GM12878 (cell line): ENCODE data around the gene LMOD1. TPM values are rescaled to one million over a fixed set of nuclear protein-coding genes. Genes with fewer than 3 reads are reported as not detected.

Experiments used
- ATAC-seq: fragments of 200-7000 bp; cut with Tn5 transposase; 3 replicates; pipeline ENCODE4 v1.9.1; 2020; ENCODE audit warnings: mild to moderate bottlenecking, moderate library complexity
- BruUV-seq: library from RNA; stranded (reverse); fragments of 400-500 nt; replicated peaks from 2 replicates; lab custom pipeline; 2021; lab: Mats Ljungman, UMichigan
- CTCF ChIA-PET: fragments of 300-600 bp; sonication (Branson Sonifier 250); formaldehyde crosslinking; extraction: SDS; loops from one replicate; lab custom pipeline; 2021; ENCODE audit warnings: inconsistent platforms; lab: Yijun Ruan, JAX
- POLR2A ChIA-PET: fragments of 350-600 bp; formaldehyde crosslinking; extraction: SDS; loops from one replicate; lab custom pipeline; 2021; ENCODE audit warnings: inconsistent platforms; lab: Charles Lee
- RAD21 ChIA-PET: fragments of 300-600 bp; sonication (Branson Sonifier 250); formaldehyde crosslinking; loops from one replicate; lab custom pipeline; 2023; ENCODE audit warnings: antibody characterized with exemption; ENCODE audit not compliant: unreplicated experiment; lab: Charles Lee
- SMC1A ChIA-PET: fragments of 300-600 bp; sonication (Branson Sonifier 250); formaldehyde crosslinking; loops from one replicate; lab custom pipeline; 2023; ENCODE audit not compliant: unreplicated experiment, uncharacterized antibody; lab: Charles Lee
- DNase-seq: peaks from one replicate; pipeline ENCODE4 v3.0.0-alpha.2; 2011; ENCODE audit warnings: low read depth, low spot score
- FAIRE-seq: peaks from 3 replicates; lab custom pipeline; 2011; peaks lifted over from hg19 to GRCh38; lab: Jason Lieb, UNC
- H2AFZ ChIP-seq: 2 replicates; pipeline ENCODE4 v1.6.0; 2011; ENCODE audit warnings: low read depth, low read length, control low read depth; ENCODE audit not compliant: control insufficient read depth
- H3K27ac ChIP-seq: 2 replicates; pipeline ENCODE4 v1.5.1; 2011; ENCODE audit warnings: control low read depth; ENCODE audit not compliant: control insufficient read depth, insufficient read depth
- H3K27me3 ChIP-seq, 2 experiments: replicated peaks in 1 of 2; 2 replicates each; pipeline versions ENCODE4 v1.6.0 to v1.6.1; 2011; ENCODE audit warnings: low read length in 1 of 2; ENCODE audit not compliant: control insufficient read depth in 2 of 2, insufficient read depth in 2 of 2
- H3K36me3 ChIP-seq, 2 experiments: 2 replicates each; pipeline ENCODE4 v1.5.1; 2011; ENCODE audit warnings: low read length in 1 of 2; ENCODE audit not compliant: control insufficient read depth in 2 of 2, insufficient read depth in 2 of 2
- H3K4me1 ChIP-seq: 2 replicates; pipeline ENCODE4 v1.6.1; 2011; ENCODE audit warnings: mild to moderate bottlenecking, low read length, moderate library complexity, mixed read lengths; ENCODE audit not compliant: control insufficient read depth, insufficient read depth
- H3K4me2 ChIP-seq: 2 replicates; pipeline ENCODE4 v1.6.0; 2011; ENCODE audit warnings: control low read depth; ENCODE audit not compliant: control insufficient read depth, insufficient read depth
- H3K4me3 ChIP-seq: fragments of 200-600 bp; sonication (generic); 2 replicates; pipeline ENCODE4 v1.5.1; 2016
- H3K79me2 ChIP-seq: 2 replicates; pipeline ENCODE4 v1.6.0; 2011; ENCODE audit warnings: low read length; ENCODE audit not compliant: control insufficient read depth, insufficient read depth
- H3K9ac ChIP-seq: 2 replicates; pipeline ENCODE4 v1.8.0; 2011; ENCODE audit warnings: low read length, control low read depth, mixed read lengths; ENCODE audit not compliant: control insufficient read depth, insufficient read depth
- H3K9me3 ChIP-seq: replicated peaks from 3 replicates; pipeline ENCODE4 v1.5.1; 2011; ENCODE audit warnings: mild to moderate bottlenecking, low read length; ENCODE audit not compliant: control insufficient read depth, insufficient read depth
- H4K20me1 ChIP-seq: 2 replicates; pipeline ENCODE4 v1.6.0; 2011; ENCODE audit not compliant: control insufficient read depth, insufficient read depth
- ATF7 ChIP-seq: fragments of 450-650 bp; IDR thresholded peaks from 2 replicates; pipeline ENCODE4 v1.6.1; 2016; ENCODE audit warnings: low read depth, mild to moderate bottlenecking
- BHLHE40 ChIP-seq, 2 experiments: fragments of 450-650 bp in 1 of 2; IDR thresholded peaks; 2 replicates each; pipeline ENCODE4 v1.6.1; 2011 to 2017; ENCODE audit warnings: low read depth in 2 of 2, borderline replicate concordance in 1 of 2, improper control_type of control experiment in 1 of 2, low read length in 1 of 2, mild to moderate bottlenecking in 1 of 2
- CHD1 ChIP-seq: IDR thresholded peaks from 2 replicates; pipeline ENCODE4 v1.6.1; 2012; ENCODE audit warnings: low read depth, low read length, improper control_type of control experiment
- FOXM1 ChIP-seq: IDR thresholded peaks from 2 replicates; pipeline ENCODE4 v1.6.1; 2012; ENCODE audit warnings: low read depth, mild to moderate bottlenecking, inconsistent platforms, low read length, moderate library complexity
- NFYB ChIP-seq: IDR thresholded peaks from 2 replicates; pipeline ENCODE4 v1.6.1; 2011; ENCODE audit warnings: low read depth, mild to moderate bottlenecking, low read length, improper control_type of control experiment, moderate library complexity; ENCODE audit not compliant: insufficient read depth
- NR2C2 ChIP-seq: IDR thresholded peaks from 2 replicates; pipeline ENCODE4 v1.6.1; 2011; ENCODE audit warnings: borderline replicate concordance, low read depth; ENCODE audit not compliant: control insufficient read depth, insufficient read length
- POU2F2 ChIP-seq: IDR thresholded peaks from 3 replicates; pipeline ENCODE4 v1.6.1; 2011; ENCODE audit warnings: low read depth, mild to moderate bottlenecking, low read length, borderline replicate concordance
- RB1 ChIP-seq: fragments of 450-650 bp; formaldehyde crosslinking; IDR thresholded peaks from 2 replicates; pipeline ENCODE4 v1.6.1; 2017; ENCODE audit warnings: mild to moderate bottlenecking, borderline replicate concordance
- SUZ12 ChIP-seq: fragments of 200-600 bp; sonication (generic); IDR thresholded peaks from one replicate; pipeline ENCODE4 v1.6.1; 2018; ENCODE audit warnings: antibody characterized with exemption, mild to moderate bottlenecking; ENCODE audit not compliant: unreplicated experiment
- TBL1XR1 ChIP-seq: IDR thresholded peaks from 2 replicates; pipeline ENCODE4 v1.6.1; 2012; ENCODE audit warnings: low read depth, low read length, improper control_type of control experiment
- YBX1 ChIP-seq: fragments of 450-650 bp; IDR thresholded peaks from 2 replicates; pipeline ENCODE4 v1.6.1; 2016; ENCODE audit warnings: antibody characterized with exemption
- WGBS: methylation state at CpG from one replicate; pipeline ENCODE4 v1.1.6; 2016; ENCODE audit warnings: low lambda C conversion rate; ENCODE audit not compliant: insufficient replicate concordance, insufficient coverage; ENCODE audit errors: missing lambda C conversion rate; 5-methylcytosine and 5-hydroxymethylcytosine counted together
- in situ Hi-C: fragments of 300-500 bp; cut with MboI; formaldehyde crosslinking; loops from 9 replicates; pipeline ENCODE4 v1.14.3; 2018; ENCODE audit warnings: mixed read lengths
- intact Hi-C: fragments of 100-400 bp; cut with micrococcal nuclease; formaldehyde crosslinking; loops from one replicate; pipeline ENCODE4 v1.14.2; 2022; ENCODE audit not compliant: unreplicated experiment
- polyA plus RNA-seq, 11 experiments: library from polyadenylated mRNA; depleted of rRNA in 4 of 11; unstranded in 6 of 11; stranded (reverse) in 5 of 11; fragments of >200 nt; fragmentation: Nextera tagmentation in 4 of 11; fragmentation: Illumina TruSeq in 1 of 11; extraction: Ambion mirVana in 4 of 11; extraction: Trizol in 1 of 11; gene quantifications; 1 replicate in 1 of 11; 2 replicates in 10 of 11; pipeline versions ENCODE4 v1.2.1 to v1.2.3, GENCODE V29; 2011 to 2016; ENCODE audit warnings: inconsistent platforms in 2 of 11, missing spikeins in 2 of 11, low read depth in 1 of 11
- total RNA-seq, 4 experiments: library from RNA; depleted of rRNA in 3 of 4; stranded (reverse); fragments of >200 nt in 3 of 4; fragmentation: Illumina TruSeq in 1 of 4; extraction: Trizol in 1 of 4; gene quantifications; 2 replicates each; pipeline versions ENCODE4 v1.2.1 to v1.2.3, GENCODE V29; 2013 to 2021
- TF ChIP-seq, protein P1 (sequence below): fragments of 450-650 bp; IDR thresholded peaks from 2 replicates; pipeline ENCODE4 v1.6.1; 2017; ENCODE audit warnings: low read depth, mild to moderate bottlenecking, moderate library complexity
- TF ChIP-seq, protein P2 (sequence below): fragments of 450-650 bp; IDR thresholded peaks from 2 replicates; pipeline ENCODE4 v1.6.1; 2018; ENCODE audit warnings: mild to moderate bottlenecking, low read depth, moderate library complexity; ENCODE audit not compliant: partially characterized antibody

The LMOD1 gene
- total and polyA plus RNA-seq, 10 of the 15 experiments (the other 5 are each of a cell fraction or from before 2014, with no cell fraction given) = 0.15 TPM; not detected in 9

DNA sequence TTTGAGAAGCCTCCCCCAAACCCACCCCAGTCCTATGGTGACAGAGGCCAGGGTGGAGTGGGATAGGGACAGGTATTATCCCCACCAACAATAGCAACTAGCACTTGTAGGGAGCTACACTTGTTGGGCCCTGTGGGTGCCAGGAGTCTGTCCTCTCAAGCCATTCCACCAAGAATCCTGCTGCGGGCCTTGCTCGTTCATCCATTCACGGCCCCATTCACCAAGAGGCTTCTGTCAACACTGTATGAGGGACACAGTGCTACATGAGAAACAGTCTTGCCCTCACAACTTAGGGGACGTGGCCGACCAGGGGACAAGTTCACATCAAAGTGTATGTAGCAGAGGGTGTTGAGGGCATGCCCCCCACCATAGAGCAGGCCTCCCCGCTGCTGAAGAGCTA, 38.7 kb downstream of the LMOD1 start:
- H3K36me3 ChIP-seq = no peaks in the 10 kb centered on the region
- no peak overlapping the region for H3K4me3 ChIP-seq
- ChIA-PET CTCF (interaction anchor here (3.4 kb wide), 1 partner anchor 12 kb away, joined by 17 read pairs; no protein-coding TSS in a partner anchor), SMC1A (interaction anchor here (2.4 kb wide), 1 partner anchor 12 kb away, joined by 7 read pairs; no protein-coding TSS in a partner anchor), RAD21 (no interaction called here), POLR2A (interaction anchor here (0.6 kb wide), 1 partner anchor 12 kb away, joined by 3 read pairs; no protein-coding TSS in a partner anchor)
- no peaks in the 10 kb centered on the region for H3K79me2 ChIP-seq
- in situ Hi-C loops = no loop called here
- H3K9ac ChIP-seq = no peak overlapping the region
- no peak overlapping the region for H2AFZ ChIP-seq
- no peak for FAIRE-seq
- BruUV-seq = no TSS peak
- H3K27ac ChIP-seq = no peak overlapping the region
- intact Hi-C loops = no loop called here
- no peak overlapping the region for H3K4me2 ChIP-seq
- H4K20me1 ChIP-seq = no peaks in the 10 kb centered on the region
- no peaks in the 10 kb centered on the region for H3K9me3 ChIP-seq
- no peak for ATAC-seq
- TF ChIP-seq FOXM1 = no peak
- TF ChIP-seq CHD1 = no peak
- TF ChIP-seq BHLHE40 (IDR thresholded peaks at IDR 0.05; ENCODE audit: borderline replicate concordance in 1 of 2, low read depth in 2 of 2, low read length in 1 of 2) = no peak
- TF ChIP-seq, protein P1, sequence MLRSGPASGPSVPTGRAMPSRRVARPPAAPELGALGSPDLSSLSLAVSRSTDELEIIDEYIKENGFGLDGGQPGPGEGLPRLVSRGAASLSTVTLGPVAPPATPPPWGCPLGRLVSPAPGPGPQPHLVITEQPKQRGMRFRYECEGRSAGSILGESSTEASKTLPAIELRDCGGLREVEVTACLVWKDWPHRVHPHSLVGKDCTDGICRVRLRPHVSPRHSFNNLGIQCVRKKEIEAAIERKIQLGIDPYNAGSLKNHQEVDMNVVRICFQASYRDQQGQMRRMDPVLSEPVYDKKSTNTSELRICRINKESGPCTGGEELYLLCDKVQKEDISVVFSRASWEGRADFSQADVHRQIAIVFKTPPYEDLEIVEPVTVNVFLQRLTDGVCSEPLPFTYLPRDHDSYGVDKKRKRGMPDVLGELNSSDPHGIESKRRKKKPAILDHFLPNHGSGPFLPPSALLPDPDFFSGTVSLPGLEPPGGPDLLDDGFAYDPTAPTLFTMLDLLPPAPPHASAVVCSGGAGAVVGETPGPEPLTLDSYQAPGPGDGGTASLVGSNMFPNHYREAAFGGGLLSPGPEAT = no peak
- no peak for TF ChIP-seq RB1
- TF ChIP-seq NFYB = no peak
- no peak for TF ChIP-seq ATF7
- TF ChIP-seq YBX1 = no peak
- no peak for TF ChIP-seq TBL1XR1
- no peak for TF ChIP-seq NR2C2
- TF ChIP-seq SUZ12 = no peak
- TF ChIP-seq, protein P2, sequence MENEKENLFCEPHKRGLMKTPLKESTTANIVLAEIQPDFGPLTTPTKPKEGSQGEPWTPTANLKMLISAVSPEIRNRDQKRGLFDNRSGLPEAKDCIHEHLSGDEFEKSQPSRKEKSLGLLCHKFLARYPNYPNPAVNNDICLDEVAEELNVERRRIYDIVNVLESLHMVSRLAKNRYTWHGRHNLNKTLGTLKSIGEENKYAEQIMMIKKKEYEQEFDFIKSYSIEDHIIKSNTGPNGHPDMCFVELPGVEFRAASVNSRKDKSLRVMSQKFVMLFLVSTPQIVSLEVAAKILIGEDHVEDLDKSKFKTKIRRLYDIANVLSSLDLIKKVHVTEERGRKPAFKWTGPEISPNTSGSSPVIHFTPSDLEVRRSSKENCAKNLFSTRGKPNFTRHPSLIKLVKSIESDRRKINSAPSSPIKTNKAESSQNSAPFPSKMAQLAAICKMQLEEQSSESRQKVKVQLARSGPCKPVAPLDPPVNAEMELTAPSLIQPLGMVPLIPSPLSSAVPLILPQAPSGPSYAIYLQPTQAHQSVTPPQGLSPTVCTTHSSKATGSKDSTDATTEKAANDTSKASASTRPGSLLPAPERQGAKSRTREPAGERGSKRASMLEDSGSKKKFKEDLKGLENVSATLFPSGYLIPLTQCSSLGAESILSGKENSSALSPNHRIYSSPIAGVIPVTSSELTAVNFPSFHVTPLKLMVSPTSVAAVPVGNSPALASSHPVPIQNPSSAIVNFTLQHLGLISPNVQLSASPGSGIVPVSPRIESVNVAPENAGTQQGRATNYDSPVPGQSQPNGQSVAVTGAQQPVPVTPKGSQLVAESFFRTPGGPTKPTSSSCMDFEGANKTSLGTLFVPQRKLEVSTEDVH = no peak
- no peak for TF ChIP-seq POU2F2
- H3K4me1 ChIP-seq = no peaks in the 10 kb centered on the region
- WGBS = 42% methylated on average over 6 of the region's 6 CpGs
- no peak for DNase-seq
- no peaks in the 10 kb centered on the region; a peak in 1 of 4 replicates for H3K27me3 ChIP-seq
